Tibial nerve (tissue), 4 donors: Measurements from ENCODE around the gene KCNC3. TPM values are rescaled to one million over a fixed set of nuclear protein-coding genes. Genes with fewer than 3 reads are reported as not detected.

Source experiments
- DNase-seq, 2 donors: peaks; one replicate each; pipeline ENCODE4 v3.0.0-alpha.2; 2019; ENCODE audit warnings: low spot score in 2 of 2
- H3K27ac ChIP-seq, 4 donors: fragments of 200-600 bp; sonication (generic) in 3 of 4; one replicate each; pipeline ENCODE4 v1.5.1; 2017 to 2019; ENCODE audit warnings: mild to moderate bottlenecking in 1 of 4
- H3K27me3 ChIP-seq, 2 donors: fragments of 200-600 bp; sonication (generic) in 1 of 2; one replicate each; pipeline versions ENCODE4 v1.5.1 to v1.6.0; 2017 to 2019
- H3K36me3 ChIP-seq, 3 donors: fragments of 200-600 bp; sonication (generic); one replicate each; pipeline ENCODE4 v1.5.1; 2018 to 2019
- H3K4me1 ChIP-seq, 4 donors: fragments of 200-600 bp; sonication (generic) in 3 of 4; one replicate each; pipeline ENCODE4 v1.5.1; 2017 to 2019
- H3K4me3 ChIP-seq, 4 donors: fragments of 200-600 bp; sonication (generic) in 3 of 4; one replicate each; pipeline ENCODE4 v1.5.1; 2017 to 2019; ENCODE audit warnings: mild to moderate bottlenecking in 1 of 4, moderate library complexity in 1 of 4
- H3K9me3 ChIP-seq, 4 donors: fragments of 200-600 bp; sonication (generic) in 3 of 4; one replicate each; pipeline ENCODE4 v1.5.1; 2017 to 2019
- EP300 ChIP-seq, 2 donors: sonication (generic); formaldehyde crosslinking; IDR thresholded peaks; one replicate each; pipeline ENCODE4 v1.6.1; 2017; ENCODE audit warnings: antibody characterized with exemption in 2 of 2, mild to moderate bottlenecking in 1 of 2
- POLR2A ChIP-seq, 2 donors: fragments of 450-650 bp; IDR thresholded peaks; one replicate each; pipeline ENCODE4 v1.6.1; 2017; ENCODE audit warnings: antibody characterized with exemption in 2 of 2, mild to moderate bottlenecking in 2 of 2, moderate library complexity in 2 of 2
- WGBS, 2 donors: methylation state at CpG; one replicate each; pipeline ENCODE4 v1.1.5; 2018; 5-methylcytosine and 5-hydroxymethylcytosine counted together
- total RNA-seq, 4 donors: library from RNA; depleted of rRNA; stranded (reverse); fragments of >200 nt; gene quantifications; one replicate each; pipeline ENCODE4 v1.1.0, GENCODE V29; 2016
- TF ChIP-seq, protein P1 (sequence below), 5 experiments: fragments of 200-600 bp in 3 of 5; fragments of 450-650 bp in 2 of 5; sonication (generic) in 3 of 5; IDR thresholded peaks; one replicate each; pipeline ENCODE4 v1.5.1; 2016 to 2019; ENCODE audit warnings: antibody characterized with exemption in 5 of 5, mild to moderate bottlenecking in 3 of 5, moderate library complexity in 2 of 5

The KCNC3 gene
- total RNA-seq, 4 donors from 2014 or later, result 0.21 to 1.2 (median 0.71) TPM

DNA sequence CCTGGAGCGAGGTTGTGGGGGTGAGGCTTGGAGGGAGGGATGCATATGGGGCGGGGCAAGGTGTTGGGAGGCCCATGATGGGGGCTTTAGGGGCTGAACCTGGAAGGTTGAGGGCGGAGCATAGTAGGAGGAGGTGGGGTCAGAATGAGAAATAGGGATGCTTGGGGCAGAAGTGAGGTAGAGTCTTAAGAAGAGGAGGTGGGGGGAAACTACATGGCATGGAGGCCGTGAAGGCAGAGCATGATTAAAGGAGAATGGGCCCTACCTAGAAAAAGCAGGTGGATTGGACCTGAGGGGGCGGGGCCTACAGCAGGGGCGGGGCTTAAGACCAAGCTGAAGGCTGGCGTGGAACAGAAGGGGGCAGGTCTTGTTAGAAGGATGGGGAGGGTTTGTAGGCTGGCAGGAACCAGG, 47.9 kb upstream of the KCNC3 start:
- H3K27me3 ChIP-seq, result no peaks in the 10 kb centered on the region
- H3K27ac ChIP-seq, result peak overlapping the region; percentile 97 to 100 (median 98)
- peaks cover 0 to 51% (median 24%) of the 10 kb centered on the region in 3 donors for H3K36me3 ChIP-seq
- WGBS, 2 donors, result 40 to 41% methylated on average over 7 of the region's 7 CpGs
- TF ChIP-seq EP300 (IDR thresholded peaks at IDR 0.05) (no peak), POLR2A (IDR thresholded peaks at IDR 0.05) (no peak)
- TF ChIP-seq, protein P1, sequence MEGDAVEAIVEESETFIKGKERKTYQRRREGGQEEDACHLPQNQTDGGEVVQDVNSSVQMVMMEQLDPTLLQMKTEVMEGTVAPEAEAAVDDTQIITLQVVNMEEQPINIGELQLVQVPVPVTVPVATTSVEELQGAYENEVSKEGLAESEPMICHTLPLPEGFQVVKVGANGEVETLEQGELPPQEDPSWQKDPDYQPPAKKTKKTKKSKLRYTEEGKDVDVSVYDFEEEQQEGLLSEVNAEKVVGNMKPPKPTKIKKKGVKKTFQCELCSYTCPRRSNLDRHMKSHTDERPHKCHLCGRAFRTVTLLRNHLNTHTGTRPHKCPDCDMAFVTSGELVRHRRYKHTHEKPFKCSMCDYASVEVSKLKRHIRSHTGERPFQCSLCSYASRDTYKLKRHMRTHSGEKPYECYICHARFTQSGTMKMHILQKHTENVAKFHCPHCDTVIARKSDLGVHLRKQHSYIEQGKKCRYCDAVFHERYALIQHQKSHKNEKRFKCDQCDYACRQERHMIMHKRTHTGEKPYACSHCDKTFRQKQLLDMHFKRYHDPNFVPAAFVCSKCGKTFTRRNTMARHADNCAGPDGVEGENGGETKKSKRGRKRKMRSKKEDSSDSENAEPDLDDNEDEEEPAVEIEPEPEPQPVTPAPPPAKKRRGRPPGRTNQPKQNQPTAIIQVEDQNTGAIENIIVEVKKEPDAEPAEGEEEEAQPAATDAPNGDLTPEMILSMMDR (IDR thresholded peaks at IDR 0.05), result no peak
- DNase-seq, result no peak
- no peaks in the 10 kb centered on the region for H3K9me3 ChIP-seq
- H3K4me3 ChIP-seq, result peak overlapping the region in 3 of 4 donors; percentile 80 to 88 (median 85)
- H3K4me1 ChIP-seq, result peaks cover 0 to 55% (median 23%) of the 10 kb centered on the region in 4 donors

DNA sequence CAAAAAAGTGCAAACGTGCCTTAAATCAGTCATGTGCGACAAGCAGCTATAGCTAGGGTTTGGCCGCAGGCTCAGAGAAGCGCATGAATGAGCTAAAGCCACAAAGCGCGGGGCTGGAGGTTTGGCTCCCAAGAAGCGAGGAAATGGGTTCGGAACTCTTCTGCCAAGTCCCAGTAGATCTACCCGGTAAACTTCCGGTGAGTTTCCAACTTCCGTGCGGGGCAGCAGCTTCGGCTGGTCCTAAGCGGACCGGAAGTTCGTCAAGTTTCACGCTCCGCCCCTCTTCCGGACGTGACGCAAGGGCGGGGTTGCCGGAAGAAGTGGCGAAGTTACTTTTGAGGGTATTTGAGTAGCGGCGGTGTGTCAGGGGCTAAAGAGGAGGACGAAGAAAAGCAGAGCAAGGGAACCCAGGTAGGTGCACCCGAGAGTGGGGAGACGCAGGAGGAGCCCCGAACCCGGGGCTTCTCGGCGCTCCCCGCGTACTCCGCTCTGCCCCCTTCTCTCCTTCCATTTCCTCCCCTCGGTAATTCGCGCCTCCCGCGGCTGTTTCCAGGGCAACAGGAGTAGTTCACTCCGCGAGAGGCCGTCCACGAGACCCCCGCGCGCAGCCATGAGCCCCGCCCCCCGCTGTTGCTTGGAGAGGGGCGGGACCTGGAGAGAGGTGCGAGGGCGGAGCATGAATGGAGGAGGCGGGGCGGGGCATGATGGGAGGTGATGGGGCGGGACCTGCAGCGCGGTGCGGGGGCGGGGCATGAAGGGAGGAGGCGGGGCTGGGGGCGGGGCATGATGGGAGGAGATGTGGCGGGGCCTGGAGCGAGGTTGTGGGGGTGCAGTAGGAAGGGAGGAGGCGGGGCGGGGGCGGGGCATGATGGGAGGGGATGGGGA, 47.2 kb upstream of the KCNC3 start, which contains the start of gene NR1H2:
Gene NR1H2, plus strand, starts transcription at position 292 of the 885 bp plus-strand sequence. CDS start 1,149 bp downstream, outside the sequence.
- peak within 1 kb of the TSS; percentile 97 to 100 (median 98) for H3K27ac ChIP-seq
- peak; percentile 75 to 90 for TF ChIP-seq POLR2A (IDR thresholded peaks at IDR 0.05)
- TF ChIP-seq, protein P1 (IDR thresholded peaks at IDR 0.05), result peak in 2 of 5 experiments; percentile 26 to 34
- TF ChIP-seq EP300 (IDR thresholded peaks at IDR 0.05), result peak; percentile 98 to 100

GRCh38 chr19:50371914-50372475, 42.8 kb upstream of the KCNC3 start:
- no peaks in the 10 kb centered on the region for H3K36me3 ChIP-seq
- H3K27me3 ChIP-seq, result no peaks in the 10 kb centered on the region
- no peak for DNase-seq
- no peak for TF ChIP-seq POLR2A (IDR thresholded peaks at IDR 0.05)
- TF ChIP-seq, protein P1 (IDR thresholded peaks at IDR 0.05), result no peak
- no peak for TF ChIP-seq EP300 (IDR thresholded peaks at IDR 0.05)
- no peaks in the 10 kb centered on the region for H3K9me3 ChIP-seq
- no peak overlapping the region for H3K27ac ChIP-seq
- no peak overlapping the region for H3K4me3 ChIP-seq
- H3K4me1 ChIP-seq, result peaks cover 0 to 14% (median 3%) of the 10 kb centered on the region in 4 donors
- 79 to 82% methylated on average over 10 of the region's 10 CpGs for WGBS, 2 donors

More for the DNA sequence above, 47.2 kb upstream of the KCNC3 start, which contains the start of gene NR1H2:
- WGBS, 2 donors, result 1 to 2% methylated on average over 64 to 66 of the region's 67 CpGs
- H3K4me1 ChIP-seq, result peaks cover 0 to 53% (median 23%) of the 10 kb centered on the region in 4 donors
- peaks cover 0 to 44% (median 24%) of the 10 kb centered on the region in 3 donors for H3K36me3 ChIP-seq
- DNase-seq, result peak; percentile 89 to 95
- H3K4me3 ChIP-seq, result peak within 1 kb of the TSS; percentile 80 to 88 (median 86)
- no peaks in the 10 kb centered on the region for H3K9me3 ChIP-seq
- no peaks in the 10 kb centered on the region for H3K27me3 ChIP-seq

GRCh38 chr19:50368649-50369570, 39.7 kb upstream of the KCNC3 start:
- no peaks in the 10 kb centered on the region for H3K9me3 ChIP-seq

More at GRCh38 chr19:50368649-50369570, 39.7 kb upstream of the KCNC3 start:
- Histone ChIP-seq H3K36me3 (no peaks in the 10 kb centered on the region), H3K4me1 (peaks cover 0 to 5% (median 0%) of the 10 kb centered on the region in 4 donors), H3K27me3 (no peaks in the 10 kb centered on the region), H3K27ac (peak overlapping the region; percentile 37 to 81 (median 46)), H3K4me3 (peak overlapping the region; percentile 53 to 70 (median 62))
- TF ChIP-seq EP300 (IDR thresholded peaks at IDR 0.05), result no peak
- TF ChIP-seq POLR2A (IDR thresholded peaks at IDR 0.05), result no peak
- TF ChIP-seq, protein P1 (IDR thresholded peaks at IDR 0.05), result peak; percentile 87 to 94 (median 91)
- peak; percentile 77 to 94 for DNase-seq
- WGBS, 2 donors, result 10 to 13% methylated on average over 32 to 34 of the region's 34 CpGs
